ENCODE measurements around the gene ZNF559. TPM values are rescaled to one million over a fixed set of nuclear protein-coding genes. Genes with fewer than 3 reads are reported as not detected.
"Not testable (repeated sequence)": the region's sequence is repeated elsewhere in the genome, so short reads cannot be mapped to it uniquely, and the experiment has no call there.

Gene ZNF559
- total RNA-seq (10 to 100 TPM; 14.5 to 41.1 (median 34.7) TPM), total RNA-seq (9.3 to 63.7 (median 20.6) reads per million in 29 experiments)
- 49.4 TPM for total RNA-seq (2013)

GRCh38 chr19:9323919-9324583 is at the start of gene ZNF559:
Gene ZNF559 (plus strand): TSS chr19:9324179. CDS start chr19:9338550, 14,371 bp downstream.
- Histone ChIP-seq H3K27ac (ENCODE audit: low read length) (peak within 1 kb of the TSS; percentile 78), H3K27me3 (replicated peaks in 1 of 2; ENCODE audit: control insufficient read depth in 2 of 2, extremely low read depth in 1 of 2, insufficient read depth in 2 of 2, low read length in 1 of 2) (no peaks in the 10 kb centered on the region), H3K4me3 (ENCODE audit: control insufficient read depth in 1 of 2, extremely low read depth in 1 of 2, low read length in 1 of 2) (peak within 1 kb of the TSS; percentile 71 to 73), H3K9me3 (peaks cover 8% of the 10 kb centered on the region), H3K4me1 (ENCODE audit: control insufficient read depth in 1 of 2, extremely low read depth in 1 of 2, insufficient read depth in 2 of 2, low read length in 2 of 2) (peaks cover 4 to 21% of the 10 kb centered on the region in 2 experiments), H3K36me3 (ENCODE audit: control insufficient read depth in 2 of 2, extremely low read depth in 1 of 2, insufficient read depth in 1 of 2, low read length in 1 of 2) (peaks cover 2 to 5% of the 10 kb centered on the region in 2 donors)
- no peaks in the 10 kb centered on the region for H3K27me3 Mint-ChIP-seq
- peaks cover 0 to 34% (median 22%) of the 10 kb centered on the region in 3 donors for H3K9me3 Mint-ChIP-seq
- ATAC-seq (replicated peaks in 1 of 4) (peak; percentile 95 to 97 (median 96)), DNase-seq (peak; percentile 91 to 99 (median 96))
- POLR2A ChIA-PET: interaction anchor here (0.6 to 0.7 kb wide), 3 partner anchors 14 to 302 kb away, joined by 3 to 5 read pairs (median 4); no protein-coding TSS in a partner anchor
- H3K4me3 Mint-ChIP-seq: peak within 1 kb of the TSS; percentile 84 to 95 (median 90)
- CTCF ChIA-PET: interaction anchor here (0.6 to 1.0 kb wide), 6 partner anchors 10 to 260 kb away, joined by 3 to 11 read pairs (median 4); partner anchors contain the start of gene ZNF266 (in 1 of the 2)
- peaks cover 29 to 33% (median 31%) of the 10 kb centered on the region in 3 donors for H3K4me1 Mint-ChIP-seq
- H3K36me3 Mint-ChIP-seq: peaks cover 40% of the 10 kb centered on the region
- WGBS (ENCODE audit: insufficient coverage): 0% methylated on average over 35 of the region's 48 CpGs
- H3K27ac Mint-ChIP-seq: peak within 1 kb of the TSS; percentile 97

- ATAC-seq (replicated peaks in 1 of 4) (peak in 1 of 4 experiments; percentile 44), DNase-seq (peak in 19 of 35 experiments; percentile 2 to 44 (median 23))
- H3K9me3 ChIP-seq; H3K27ac ChIP-seq (ENCODE audit: low read length); H3K4me1 Mint-ChIP-seq; H3K36me3 ChIP-seq (ENCODE audit: control insufficient read depth in 2 of 2, extremely low read depth in 1 of 2, insufficient read depth in 1 of 2, low read length in 1 of 2); POLR2A ChIA-PET; H3K4me1 ChIP-seq (ENCODE audit: control insufficient read depth in 1 of 2, extremely low read depth in 1 of 2, insufficient read depth in 2 of 2, low read length in 2 of 2); CTCF ChIA-PET: not testable (repeated sequence)
- Histone ChIP-seq H3K4me3 (ENCODE audit: control insufficient read depth in 1 of 2, extremely low read depth in 1 of 2, low read length in 1 of 2) (peak overlapping the region; percentile 4 to 21), H3K27me3 (replicated peaks in 1 of 2; ENCODE audit: control insufficient read depth in 2 of 2, extremely low read depth in 1 of 2, insufficient read depth in 2 of 2, low read length in 1 of 2) (peaks cover 0 to 13% of the 10 kb centered on the region in 2 experiments)
- peaks cover 20 to 44% (median 24%) of the 10 kb centered on the region in 3 donors for H3K9me3 Mint-ChIP-seq
- WGBS (ENCODE audit: insufficient coverage): 32% methylated on average over 23 of the region's 38 CpGs
- peaks cover 5 to 11% of the 10 kb centered on the region in 2 donors for H3K27me3 Mint-ChIP-seq
- H3K4me3 Mint-ChIP-seq: peak overlapping the region; percentile 42 to 71 (median 52)
- H3K27ac Mint-ChIP-seq: peak overlapping the region in 1 of 2 donors; percentile 44
- H3K36me3 Mint-ChIP-seq: peaks cover 13% of the 10 kb centered on the region
Observed at GRCh38 chr19:9283485-9283884, 40.5 kb upstream of the ZNF559 start.

- ChIA-PET CTCF (no interaction called here), POLR2A (no interaction called here)
- Mint-ChIP-seq H3K36me3 (peaks cover 51% of the 10 kb centered on the region), H3K27me3 (no peaks in the 10 kb centered on the region), H3K4me3 (no peak overlapping the region), H3K4me1 (peaks cover 0 to 2% (median 0%) of the 10 kb centered on the region in 3 donors), H3K9me3 (peaks cover 10 to 51% (median 36%) of the 10 kb centered on the region in 3 donors), H3K27ac (no peak overlapping the region)
- H3K4me1 ChIP-seq (ENCODE audit: control insufficient read depth in 1 of 2, extremely low read depth in 1 of 2, insufficient read depth in 2 of 2, low read length in 2 of 2): no peaks in the 10 kb centered on the region
- peaks cover 28% of the 10 kb centered on the region for H3K9me3 ChIP-seq
- DNase-seq (no peak), ATAC-seq (replicated peaks in 1 of 4) (no peak)
- H3K36me3 ChIP-seq (ENCODE audit: control insufficient read depth in 2 of 2, extremely low read depth in 1 of 2, insufficient read depth in 1 of 2, low read length in 1 of 2): peaks cover 6% of the 10 kb centered on the region in 2 donors
- no CpG with 5 or more reads among the region's 2 CpGs for WGBS (ENCODE audit: insufficient coverage)
- H3K27ac ChIP-seq (ENCODE audit: low read length): no peak overlapping the region
- no peaks in the 10 kb centered on the region for H3K27me3 ChIP-seq (replicated peaks in 1 of 2; ENCODE audit: control insufficient read depth in 2 of 2, extremely low read depth in 1 of 2, insufficient read depth in 2 of 2, low read length in 1 of 2)
- H3K4me3 ChIP-seq (ENCODE audit: control insufficient read depth in 1 of 2, extremely low read depth in 1 of 2, low read length in 1 of 2): no peak overlapping the region
Observed at GRCh38 chr19:9289231-9289884, 34.6 kb upstream of the ZNF559 start.

GRCh38 chr19:9295411-9295849 is 28.5 kb upstream of the ZNF559 start:
- Mint-ChIP-seq H3K4me1 (peaks cover 0 to 1% (median 0%) of the 10 kb centered on the region in 3 donors), H3K27ac (no peak overlapping the region), H3K9me3 (peaks cover 10 to 63% (median 49%) of the 10 kb centered on the region in 3 donors), H3K27me3 (no peaks in the 10 kb centered on the region), H3K36me3 (peaks cover 81% of the 10 kb centered on the region), H3K4me3 (no peak overlapping the region)
- Histone ChIP-seq H3K4me3 (ENCODE audit: control insufficient read depth in 1 of 2, extremely low read depth in 1 of 2, low read length in 1 of 2) (peak overlapping the region in 1 of 2 donors; percentile 15), H3K27ac (ENCODE audit: low read length) (no peak overlapping the region), H3K36me3 (ENCODE audit: control insufficient read depth in 2 of 2, extremely low read depth in 1 of 2, insufficient read depth in 1 of 2, low read length in 1 of 2) (peaks cover 20 to 51% of the 10 kb centered on the region in 2 donors), H3K4me1 (ENCODE audit: control insufficient read depth in 1 of 2, extremely low read depth in 1 of 2, insufficient read depth in 2 of 2, low read length in 2 of 2) (no peaks in the 10 kb centered on the region), H3K27me3 (replicated peaks in 1 of 2; ENCODE audit: control insufficient read depth in 2 of 2, extremely low read depth in 1 of 2, insufficient read depth in 2 of 2, low read length in 1 of 2) (no peaks in the 10 kb centered on the region), H3K9me3 (peaks cover 54% of the 10 kb centered on the region)
- ChIA-PET CTCF (no interaction called here), POLR2A (no interaction called here)
- no peak for ATAC-seq (replicated peaks in 1 of 4)
- WGBS (ENCODE audit: insufficient coverage): 100% methylated on average over 1 of the region's 4 CpGs
- no peak for DNase-seq

GRCh38 chr19:9296336-9296735 is 27.6 kb upstream of the ZNF559 start:
- ChIA-PET POLR2A (no interaction called here), CTCF (no interaction called here)
- H3K27ac ChIP-seq (ENCODE audit: low read length): no peak overlapping the region
- H3K9me3 Mint-ChIP-seq: peaks cover 17 to 67% (median 56%) of the 10 kb centered on the region in 3 donors
- peaks cover 52% of the 10 kb centered on the region for H3K9me3 ChIP-seq
- H3K36me3 ChIP-seq (ENCODE audit: control insufficient read depth in 2 of 2, extremely low read depth in 1 of 2, insufficient read depth in 1 of 2, low read length in 1 of 2): peaks cover 21 to 60% of the 10 kb centered on the region in 2 donors
- ATAC-seq (replicated peaks in 1 of 4): no peak
- H3K27me3 Mint-ChIP-seq: no peaks in the 10 kb centered on the region
- peaks cover 0 to 3% (median 0%) of the 10 kb centered on the region in 3 donors for H3K4me1 Mint-ChIP-seq
- H3K27ac Mint-ChIP-seq: no peak overlapping the region
- DNase-seq: no peak
- peak overlapping the region in 1 of 2 donors; percentile 25 for H3K4me3 ChIP-seq (ENCODE audit: control insufficient read depth in 1 of 2, extremely low read depth in 1 of 2, low read length in 1 of 2)
- no peaks in the 10 kb centered on the region for H3K4me1 ChIP-seq (ENCODE audit: control insufficient read depth in 1 of 2, extremely low read depth in 1 of 2, insufficient read depth in 2 of 2, low read length in 2 of 2)
- WGBS (ENCODE audit: insufficient coverage): 80% methylated on average over 1 of the region's 2 CpGs
- H3K36me3 Mint-ChIP-seq: peaks cover 86% of the 10 kb centered on the region
- no peaks in the 10 kb centered on the region for H3K27me3 ChIP-seq (replicated peaks in 1 of 2; ENCODE audit: control insufficient read depth in 2 of 2, extremely low read depth in 1 of 2, insufficient read depth in 2 of 2, low read length in 1 of 2)
- no peak overlapping the region for H3K4me3 Mint-ChIP-seq

GRCh38 chr19:9306443-9306842 is 17.5 kb upstream of the ZNF559 start:
- H3K27me3 Mint-ChIP-seq: no peaks in the 10 kb centered on the region
- Histone ChIP-seq H3K4me1 (ENCODE audit: control insufficient read depth in 1 of 2, extremely low read depth in 1 of 2, insufficient read depth in 2 of 2, low read length in 2 of 2) (peaks cover 9 to 17% of the 10 kb centered on the region in 2 experiments), H3K36me3 (ENCODE audit: control insufficient read depth in 2 of 2, extremely low read depth in 1 of 2, insufficient read depth in 1 of 2, low read length in 1 of 2) (peaks cover 16 to 37% of the 10 kb centered on the region in 2 donors), H3K27me3 (replicated peaks in 1 of 2; ENCODE audit: control insufficient read depth in 2 of 2, extremely low read depth in 1 of 2, insufficient read depth in 2 of 2, low read length in 1 of 2) (no peaks in the 10 kb centered on the region), H3K4me3 (ENCODE audit: control insufficient read depth in 1 of 2, extremely low read depth in 1 of 2, low read length in 1 of 2) (no peak overlapping the region), H3K9me3 (peaks cover 3% of the 10 kb centered on the region), H3K27ac (ENCODE audit: low read length) (no peak overlapping the region)
- WGBS (ENCODE audit: insufficient coverage): no CpG with 5 or more reads among the region's 1 CpG
- POLR2A ChIA-PET: no interaction called here
- H3K27ac Mint-ChIP-seq: no peak overlapping the region
- no peak for DNase-seq
- CTCF ChIA-PET: no interaction called here
- H3K4me3 Mint-ChIP-seq: no peak overlapping the region
- H3K4me1 Mint-ChIP-seq: peaks cover 27 to 37% (median 35%) of the 10 kb centered on the region in 3 donors
- peaks cover 3 to 19% (median 15%) of the 10 kb centered on the region in 3 donors for H3K9me3 Mint-ChIP-seq
- peaks cover 52% of the 10 kb centered on the region for H3K36me3 Mint-ChIP-seq
- no peak for ATAC-seq (replicated peaks in 1 of 4)

Measured in T-cell (primary cell).